Endometrium (tissue), 2 donors: ENCODE measurements around the gene SATB2.

Experiments used
- FAIRE-seq: peaks from 2 replicates; lab custom pipeline; 2012; peaks lifted over from hg19 to GRCh38; lab: Jason Lieb, UNC
- donor health status: control.
- donor health status: control.

The SATB2 gene

GRCh38 chr2:199257261-199258224 lies 200.2 kb downstream of the SATB2 start:
- FAIRE-seq: no peak

GRCh38 chr2:199230091-199230490 lies 227.6 kb downstream of the SATB2 start:
- no peak for FAIRE-seq

- no peak for FAIRE-seq
Measured at GRCh38 chr2:199228887-199229819, 228.6 kb downstream of the SATB2 start.

- FAIRE-seq: no peak
Measured at GRCh38 chr2:199223791-199224190, 233.9 kb downstream of the SATB2 start.

- FAIRE-seq: no peak
Measured at GRCh38 chr2:199220920-199221319, 236.8 kb downstream of the SATB2 start.

GRCh38 chr2:199219551-199219950 lies 238.2 kb downstream of the SATB2 start:
- no peak for FAIRE-seq
